ENCODE measurements around the gene SSBP1. TPM values are rescaled to one million over a fixed set of nuclear protein-coding genes. Genes with fewer than 3 reads are reported as not detected.
A peak's percentile ranks its signal among the peaks of the same experiment; 100 is the strongest.

SSBP1 gene
- total RNA-seq, 1 donor from 2014 or later: 126 TPM

GRCh38 chr7:141700848-141701371 lies 37.2 kb upstream of the SSBP1 start:
- no peak for TF ChIP-seq CTCF (IDR thresholded peaks at IDR 0.05; ENCODE audit: insufficient read depth, low read length, severe bottlenecking)

DNA sequence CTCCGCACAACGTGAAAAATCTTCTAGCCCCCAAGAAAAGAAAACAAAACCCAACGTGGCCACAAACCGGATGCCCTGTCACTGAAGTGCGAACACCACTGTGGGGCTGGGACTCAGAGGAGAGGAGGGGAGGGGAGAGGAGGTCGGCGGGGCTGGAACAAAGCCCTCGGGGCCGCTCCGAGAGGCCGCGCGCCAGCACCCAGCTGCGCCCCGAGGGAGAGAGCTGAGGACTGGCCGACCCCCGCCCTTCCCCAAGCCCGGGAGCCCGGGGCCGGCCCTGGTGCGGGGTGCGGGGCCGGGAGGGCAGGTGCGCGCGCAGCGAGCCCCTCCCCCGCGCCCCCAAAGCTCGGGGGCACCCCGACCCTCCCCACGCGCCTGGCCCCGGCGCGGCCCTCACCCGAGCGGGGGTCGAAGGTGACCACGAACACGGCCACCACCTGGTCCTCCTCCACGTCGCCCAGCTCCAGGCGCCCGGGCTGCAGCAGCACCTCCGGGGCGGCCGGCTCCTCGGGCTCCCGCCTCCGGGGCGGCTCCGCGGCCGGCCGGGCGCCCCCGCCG lies 36.6 kb upstream of the SSBP1 start:
- Histone ChIP-seq H3K36me3 (ENCODE audit: control insufficient read depth, insufficient read depth, low read length) (no peaks in the 10 kb centered on the region), H3K27me3 (ENCODE audit: control insufficient read depth, insufficient read depth, low read length) (no peaks in the 10 kb centered on the region), H3K4me3 (ENCODE audit: low read depth, low read length) (peak overlapping the region; percentile 64)
- DNase-seq (ENCODE audit: low read depth): no peak
- FAIRE-seq: no peak
- TF ChIP-seq CTCF (IDR thresholded peaks at IDR 0.05; ENCODE audit: insufficient read depth, low read length, severe bottlenecking): no peak

More at GRCh38 chr7:141700848-141701371, 37.2 kb upstream of the SSBP1 start:
- no peak for FAIRE-seq
- peak overlapping the region; percentile 64 for H3K4me3 ChIP-seq (ENCODE audit: low read depth, low read length)
- H3K27me3 ChIP-seq (ENCODE audit: control insufficient read depth, insufficient read depth, low read length): no peaks in the 10 kb centered on the region
- no peak for DNase-seq (ENCODE audit: low read depth)
- no peaks in the 10 kb centered on the region for H3K36me3 ChIP-seq (ENCODE audit: control insufficient read depth, insufficient read depth, low read length)

GRCh38 chr7:141702047-141702567 lies 36.1 kb upstream of the SSBP1 start, which contains the start of gene DENND11:
Gene DENND11, minus strand, starts transcription at chr7:141702166. Its CDS starts 13 bp downstream, at chr7:141702153.
- Histone ChIP-seq H3K4me3 (ENCODE audit: low read depth, low read length) (peak within 1 kb of the TSS; percentile 64), H3K27me3 (ENCODE audit: control insufficient read depth, insufficient read depth, low read length) (no peaks in the 10 kb centered on the region), H3K36me3 (ENCODE audit: control insufficient read depth, insufficient read depth, low read length) (no peaks in the 10 kb centered on the region)
- FAIRE-seq (no peak), DNase-seq (ENCODE audit: low read depth) (no peak)
- no peak for TF ChIP-seq CTCF (IDR thresholded peaks at IDR 0.05; ENCODE audit: insufficient read depth, low read length, severe bottlenecking)

DNA sequence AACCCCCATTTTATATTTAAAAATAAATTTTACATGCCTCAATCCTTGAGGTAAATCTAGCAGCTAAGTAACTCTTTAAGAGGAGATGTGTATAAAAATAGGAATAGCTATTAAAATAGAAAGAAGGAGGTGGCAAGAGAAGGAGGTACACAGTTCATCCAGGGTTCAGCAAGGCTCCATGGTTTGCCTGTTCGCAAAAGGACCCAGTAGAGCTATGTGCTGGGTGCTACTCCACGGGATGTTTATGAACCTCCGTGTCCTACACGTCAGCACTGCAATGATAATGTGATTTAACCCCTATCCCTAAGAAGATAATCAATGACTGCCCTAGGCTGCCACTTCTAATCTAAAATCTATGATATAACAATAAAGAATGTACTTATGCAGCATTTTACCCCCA lies 35.3 kb upstream of the SSBP1 start:
- no peaks in the 10 kb centered on the region for H3K36me3 ChIP-seq (ENCODE audit: control insufficient read depth, insufficient read depth, low read length)
- no peak for TF ChIP-seq CTCF (IDR thresholded peaks at IDR 0.05; ENCODE audit: insufficient read depth, low read length, severe bottlenecking)
- FAIRE-seq (no peak), DNase-seq (ENCODE audit: low read depth) (no peak)
- H3K4me3 ChIP-seq (ENCODE audit: low read depth, low read length): no peak overlapping the region
- H3K27me3 ChIP-seq (ENCODE audit: control insufficient read depth, insufficient read depth, low read length): no peaks in the 10 kb centered on the region

GRCh38 chr7:141704112-141704511 lies 34.0 kb upstream of the SSBP1 start:
- DNase-seq (ENCODE audit: low read depth) (no peak), FAIRE-seq (no peak)
- H3K27me3 ChIP-seq (ENCODE audit: control insufficient read depth, insufficient read depth, low read length): no peaks in the 10 kb centered on the region
- H3K4me3 ChIP-seq (ENCODE audit: low read depth, low read length): no peak overlapping the region
- H3K36me3 ChIP-seq (ENCODE audit: control insufficient read depth, insufficient read depth, low read length): no peaks in the 10 kb centered on the region
- TF ChIP-seq CTCF (IDR thresholded peaks at IDR 0.05; ENCODE audit: insufficient read depth, low read length, severe bottlenecking): no peak
